GM18517 (cell line): ENCODE data around the gene ASAP3.

Source experiments
- ATAC-seq: cut with Tn5 transposase; IDR thresholded peaks from one replicate; pipeline ENCODE4 v1.9.1; 2021; ENCODE audit warnings: mild to moderate bottlenecking, moderate library complexity; ENCODE audit not compliant: unreplicated experiment

The ASAP3 gene

GRCh38 chr1:23483321-23484252 is at the start of gene ASAP3:
Gene ASAP3 (minus strand): TSS chr1:23484179. CDS start chr1:23484133, 46 bp downstream.
- no peak for ATAC-seq

GRCh38 chr1:23533246-23534023 is 49.5 kb upstream of the ASAP3 start:
- ATAC-seq = no peak

DNA sequence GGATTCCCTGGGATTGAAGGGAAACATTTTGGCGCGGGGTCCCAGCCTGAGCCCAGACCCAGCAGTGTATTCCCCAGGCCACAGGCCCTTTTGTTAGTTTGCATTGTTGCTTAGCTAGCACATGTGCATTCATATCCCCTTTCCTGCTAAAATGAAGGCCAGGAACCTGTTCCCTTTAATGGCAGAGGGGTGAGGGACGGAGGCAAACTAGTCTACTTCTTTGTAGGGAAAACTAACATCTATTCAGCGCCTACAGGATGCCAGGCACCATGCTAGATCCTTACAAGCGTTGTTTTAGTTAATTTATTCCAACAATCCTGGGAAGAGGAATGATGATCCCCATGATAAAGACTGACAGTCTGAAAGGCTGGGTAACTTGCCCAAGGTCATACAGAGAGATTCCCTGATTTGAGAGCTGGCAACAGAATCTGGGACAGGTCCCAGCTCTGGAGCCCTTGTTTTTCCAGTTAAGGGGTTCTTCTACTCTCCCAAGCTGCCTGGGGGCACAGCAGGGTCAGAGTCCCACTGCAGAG is 47.6 kb upstream of the ASAP3 start:
- no peak for ATAC-seq

DNA sequence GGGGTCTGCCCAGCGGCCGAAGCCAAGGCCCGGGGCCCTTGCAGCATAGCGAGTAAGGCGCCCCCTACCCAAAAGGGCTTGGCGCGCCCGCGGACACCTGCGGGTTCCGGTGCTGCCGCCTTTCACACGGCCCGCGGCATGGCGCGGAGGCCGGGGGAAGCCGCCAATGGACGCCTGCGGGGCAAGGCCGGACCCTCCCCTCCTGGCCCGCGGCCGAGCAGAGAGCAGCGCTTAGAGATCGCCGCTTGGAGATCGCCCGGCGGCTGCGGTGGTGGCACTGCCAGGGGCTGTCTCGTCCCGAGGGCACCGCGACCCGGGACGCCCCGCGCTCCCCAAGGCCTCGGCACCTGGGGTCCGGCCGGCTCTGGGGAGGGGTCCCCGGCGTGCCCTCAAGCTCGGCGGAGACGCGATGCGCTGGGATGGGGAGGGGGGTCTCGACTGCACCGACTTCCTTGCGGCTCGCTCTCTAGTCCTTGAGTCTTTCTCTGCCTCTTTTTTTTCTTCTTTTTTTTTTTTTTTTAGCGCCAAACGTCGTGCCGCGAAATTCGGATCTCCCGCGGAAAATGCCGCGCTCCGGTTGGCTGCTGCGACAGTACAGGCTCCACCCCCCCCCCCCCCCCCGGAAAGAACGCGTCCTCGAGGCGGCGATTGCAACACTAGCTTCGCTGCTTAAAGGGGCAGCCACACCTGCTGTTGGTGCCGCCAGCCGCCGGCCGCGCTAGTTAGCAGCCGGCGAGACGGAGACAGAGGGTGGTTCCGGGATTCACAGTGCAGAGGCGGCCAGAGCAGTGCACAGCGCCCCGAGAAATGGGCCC is 47.0 kb upstream of the ASAP3 start, which contains the start of gene E2F2:
Gene E2F2, minus strand, starts transcription at position 487 of the 815 bp plus-strand sequence. Its CDS starts 440 bp downstream, at position 47.
- ATAC-seq = no peak

GRCh38 chr1:23530087-23530746 is 46.2 kb upstream of the ASAP3 start:
- ATAC-seq = no peak

GRCh38 chr1:23529146-23530086 is 45.4 kb upstream of the ASAP3 start:
- no peak for ATAC-seq

DNA sequence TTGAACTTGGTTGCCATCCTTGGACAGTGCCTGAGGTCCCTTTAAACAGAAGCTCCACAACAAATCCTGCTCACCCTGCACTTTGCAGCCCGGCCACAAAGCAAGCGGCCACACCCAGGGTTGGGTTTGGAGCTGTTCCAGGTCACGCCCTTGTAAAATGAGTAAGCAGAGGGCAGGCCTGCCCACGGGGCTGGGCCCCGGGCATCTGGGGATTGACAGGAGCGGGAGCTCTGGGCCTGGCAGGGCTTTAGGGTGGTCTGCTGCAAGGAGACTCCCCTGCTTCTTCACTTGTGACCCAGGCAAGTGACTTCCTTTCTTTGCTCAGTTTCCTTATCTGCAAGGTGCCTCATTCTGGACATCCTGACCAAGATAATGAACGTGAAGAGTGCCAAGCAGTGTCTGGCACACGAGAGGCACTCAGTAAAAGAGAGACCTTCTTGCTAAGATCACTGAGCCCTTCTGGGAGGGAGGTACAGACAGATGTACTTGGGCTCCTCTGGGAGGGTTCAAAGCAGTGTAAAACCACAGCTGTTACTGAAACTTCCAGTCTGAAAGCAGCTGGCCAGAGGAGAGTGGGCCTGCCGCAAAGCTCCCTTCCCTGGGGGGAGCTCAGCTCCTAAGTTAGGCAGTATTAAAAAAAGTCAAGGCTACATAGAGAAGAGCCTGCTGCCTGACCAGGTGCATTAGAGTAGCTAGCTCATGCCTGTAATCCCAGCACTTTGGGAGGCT is 44.4 kb upstream of the ASAP3 start:
- ATAC-seq = peak; percentile 49

DNA sequence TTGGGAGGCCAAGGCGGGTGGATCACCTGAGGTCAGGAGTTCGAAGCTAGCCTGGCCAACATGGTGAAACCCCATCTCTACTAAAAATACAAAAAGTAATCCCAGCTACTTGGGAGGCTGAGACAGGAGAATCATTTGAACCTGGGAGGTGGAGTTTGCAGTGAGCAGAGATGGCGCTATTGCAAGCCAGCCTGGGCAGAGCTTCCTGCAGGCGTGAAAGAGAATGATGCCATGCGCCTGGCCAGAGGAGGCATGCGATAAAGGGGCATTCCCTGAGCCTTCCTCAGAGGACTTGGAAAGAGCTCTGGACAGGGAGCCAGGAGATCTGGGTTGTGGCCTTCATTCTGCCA is 43.9 kb upstream of the ASAP3 start:
- ATAC-seq = no peak

- ATAC-seq = no peak
Observed at GRCh38 chr1:23527366-23527765, 43.4 kb upstream of the ASAP3 start.

DNA sequence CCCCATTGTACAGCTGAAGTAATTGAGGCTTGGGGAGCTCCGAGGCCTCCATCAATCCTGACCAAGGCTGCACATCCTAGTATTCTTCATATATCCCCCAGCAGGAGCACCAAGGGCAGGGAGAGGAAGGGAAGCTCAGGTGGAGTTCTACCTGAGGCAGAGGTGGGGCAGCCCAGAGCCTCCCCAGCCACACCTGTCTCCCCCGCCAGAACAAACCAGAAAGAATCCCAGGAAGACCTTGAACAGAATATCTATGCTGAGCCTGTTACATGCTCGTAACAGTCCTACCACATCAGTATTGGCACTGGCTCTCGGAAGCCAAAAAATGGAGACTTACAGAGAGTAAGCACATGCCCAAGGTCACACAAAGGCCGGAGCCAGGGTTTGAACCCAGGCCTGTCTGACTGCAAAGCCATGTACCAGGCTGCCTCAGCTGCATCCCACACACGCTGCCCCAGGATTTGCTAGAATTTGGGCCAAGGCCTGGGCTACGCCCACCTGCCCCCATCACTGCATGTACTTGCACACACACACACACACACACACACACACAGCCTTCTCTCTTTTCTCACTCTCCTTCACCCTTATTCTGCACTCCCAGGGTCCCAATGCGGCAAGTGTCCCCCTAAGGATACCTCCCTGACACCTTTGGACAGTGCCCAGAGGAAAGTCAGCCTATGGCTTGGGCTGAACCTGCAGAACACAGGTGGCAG is 42.5 kb upstream of the ASAP3 start:
- no peak for ATAC-seq

DNA sequence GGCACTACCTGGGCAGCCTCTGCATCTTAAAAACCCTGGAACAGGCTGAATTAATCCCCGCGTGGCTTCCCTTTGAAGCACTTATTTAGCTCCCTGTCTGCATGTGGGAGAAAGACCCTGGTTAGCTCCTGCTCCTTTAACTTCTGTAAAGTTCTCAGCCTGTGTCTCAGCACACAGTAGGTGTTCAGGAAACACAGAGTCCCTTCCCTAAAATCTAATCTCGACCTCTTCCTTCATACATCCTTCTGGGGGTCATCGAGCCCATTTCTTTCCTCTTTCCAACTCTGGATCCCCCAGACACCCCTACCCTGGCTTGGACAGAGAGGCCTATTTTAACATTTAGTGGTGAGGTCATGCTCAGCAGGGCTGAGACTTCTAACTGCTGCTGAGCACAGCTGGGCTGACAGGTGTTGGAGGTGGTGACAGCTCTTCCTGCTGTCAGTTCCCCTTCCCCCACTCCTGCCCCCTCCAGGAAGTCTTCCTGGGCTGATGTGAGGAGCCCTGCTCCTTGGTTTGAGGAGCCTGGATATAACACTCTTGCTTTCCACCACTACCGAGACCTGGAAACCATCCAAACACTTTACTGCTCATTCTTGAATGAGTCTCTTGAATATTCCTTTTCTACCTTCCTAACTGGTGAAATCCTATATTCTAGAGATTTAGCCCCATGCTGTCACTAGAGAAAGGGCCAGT is 41.7 kb upstream of the ASAP3 start:
- ATAC-seq = no peak

DNA sequence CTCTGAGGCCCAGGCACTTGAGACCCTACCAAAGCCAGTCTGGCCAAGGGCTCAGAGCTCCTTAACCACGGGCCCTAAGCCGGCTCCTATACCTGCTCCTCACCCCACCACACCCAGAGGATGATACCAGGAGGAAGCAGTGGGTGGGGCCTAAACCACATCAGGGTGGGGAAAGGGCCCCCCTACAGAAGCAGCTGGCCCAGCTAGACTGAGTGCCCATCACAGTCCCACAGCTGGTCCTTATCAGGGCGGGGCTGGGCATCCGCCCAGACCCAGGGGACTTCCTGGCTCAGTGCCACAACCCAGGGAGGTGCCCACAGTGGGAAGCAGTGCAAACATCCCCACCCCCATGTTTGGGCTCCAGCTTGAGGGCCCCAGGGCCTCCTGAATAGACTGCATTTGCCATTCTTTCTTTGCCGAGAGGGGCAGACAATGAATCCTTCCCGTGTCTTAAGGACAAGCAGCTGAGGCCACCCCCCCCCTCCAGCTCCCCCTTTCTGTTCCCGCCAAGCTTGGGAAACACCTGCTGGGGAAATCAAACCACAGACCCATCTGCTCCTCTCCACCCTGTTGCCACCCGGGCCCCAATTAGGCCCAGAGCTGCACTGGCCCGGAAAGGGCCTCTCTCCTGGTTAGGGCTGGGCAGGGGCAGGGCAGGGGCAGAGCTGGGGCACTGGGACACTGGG is 40.9 kb upstream of the ASAP3 start:
- ATAC-seq = no peak

- ATAC-seq = no peak
Observed at GRCh38 chr1:23524163-23524562, 40.2 kb upstream of the ASAP3 start.

DNA sequence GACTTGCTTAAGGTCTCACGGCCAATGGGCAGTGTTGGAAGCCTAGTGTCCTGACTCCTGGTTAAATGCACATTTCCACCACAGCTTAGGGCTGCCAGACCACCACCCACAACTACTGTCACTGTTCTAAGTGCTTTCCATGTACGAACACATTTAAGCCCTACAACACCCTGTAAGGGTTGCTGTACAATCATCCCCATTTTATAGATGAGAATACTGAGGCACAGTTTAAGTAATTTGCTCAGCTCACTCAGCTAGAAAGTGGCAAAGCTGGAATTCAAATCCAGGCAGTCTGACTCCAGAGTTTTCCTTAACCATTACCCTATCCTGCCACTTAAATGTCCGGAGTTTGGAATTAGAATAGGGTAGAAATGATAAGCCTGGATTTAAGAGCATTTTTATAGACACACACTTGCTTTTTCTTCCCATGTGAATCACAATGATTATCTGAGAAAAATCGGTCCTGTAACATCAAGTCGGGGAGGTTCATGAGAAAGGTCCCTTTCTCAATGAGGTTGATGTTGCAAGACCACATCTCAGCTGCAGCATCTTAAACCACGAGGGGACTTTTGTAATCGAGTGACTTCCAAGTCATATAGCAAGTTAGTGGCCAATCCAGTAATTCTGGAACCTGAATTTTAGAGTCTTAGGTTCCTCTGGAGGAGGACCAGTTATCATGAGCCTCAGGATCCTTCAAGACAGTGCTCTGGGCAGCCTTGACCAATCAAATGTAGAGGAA is 38.4 kb upstream of the ASAP3 start:
- no peak for ATAC-seq

- no peak for ATAC-seq
Observed at GRCh38 chr1:23521588-23521987, 37.6 kb upstream of the ASAP3 start.

- ATAC-seq = no peak
Observed at GRCh38 chr1:23517581-23517980, 33.6 kb upstream of the ASAP3 start.
